ENCODE results near the gene VGLL2.
"Not testable (repeated sequence)": the region's sequence is repeated elsewhere in the genome, so short reads cannot be mapped to it uniquely, and the experiment has no call there.

VGLL2 gene, protein sequence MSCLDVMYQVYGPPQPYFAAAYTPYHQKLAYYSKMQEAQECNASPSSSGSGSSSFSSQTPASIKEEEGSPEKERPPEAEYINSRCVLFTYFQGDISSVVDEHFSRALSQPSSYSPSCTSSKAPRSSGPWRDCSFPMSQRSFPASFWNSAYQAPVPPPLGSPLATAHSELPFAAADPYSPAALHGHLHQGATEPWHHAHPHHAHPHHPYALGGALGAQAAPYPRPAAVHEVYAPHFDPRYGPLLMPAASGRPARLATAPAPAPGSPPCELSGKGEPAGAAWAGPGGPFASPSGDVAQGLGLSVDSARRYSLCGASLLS

DNA sequence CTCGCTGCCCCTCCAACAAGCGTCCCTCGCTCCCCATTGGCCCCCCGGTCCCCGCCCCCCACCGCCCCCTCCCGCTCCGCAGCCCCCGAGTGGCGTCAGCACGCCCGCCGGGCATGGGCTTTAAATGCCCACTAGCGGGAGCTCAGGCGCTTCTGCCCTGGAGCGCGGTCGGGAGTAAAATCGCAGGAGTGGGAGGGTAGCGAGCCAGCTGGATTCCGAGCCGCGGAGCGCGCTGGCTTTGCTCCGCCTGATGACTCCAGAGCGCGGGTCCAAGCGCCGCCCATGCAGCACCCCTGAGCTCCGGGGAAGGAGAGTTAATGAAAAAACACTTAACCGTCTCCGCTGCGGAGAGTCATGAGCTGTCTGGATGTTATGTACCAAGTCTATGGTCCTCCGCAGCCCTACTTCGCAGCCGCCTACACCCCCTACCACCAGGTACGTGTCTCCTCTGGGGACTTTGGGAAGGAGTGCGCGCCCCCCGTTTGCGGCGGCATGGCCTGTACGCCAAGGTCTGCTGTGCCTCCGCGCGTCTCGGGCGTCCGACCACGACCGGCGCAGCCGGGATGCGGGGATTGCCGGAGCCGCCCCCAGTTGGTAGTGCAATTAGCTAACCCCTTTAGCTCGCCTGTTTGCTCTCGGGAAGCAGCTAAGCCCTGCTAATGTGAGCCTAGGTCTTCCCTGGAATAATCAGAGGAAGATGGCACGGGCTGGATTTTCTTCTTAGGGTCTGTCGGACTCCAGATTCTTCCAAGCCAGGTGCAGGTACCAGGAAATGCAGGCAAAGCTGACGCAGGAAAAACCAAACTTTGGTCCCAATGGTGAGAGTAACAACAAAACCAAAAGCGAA, at the start of gene VGLL2:
Gene VGLL2, plus strand, starts transcription at position 149 of the 847 bp plus-strand sequence. Its CDS starts 206 bp downstream, at position 355.
- DNase-seq: no peak

DNA sequence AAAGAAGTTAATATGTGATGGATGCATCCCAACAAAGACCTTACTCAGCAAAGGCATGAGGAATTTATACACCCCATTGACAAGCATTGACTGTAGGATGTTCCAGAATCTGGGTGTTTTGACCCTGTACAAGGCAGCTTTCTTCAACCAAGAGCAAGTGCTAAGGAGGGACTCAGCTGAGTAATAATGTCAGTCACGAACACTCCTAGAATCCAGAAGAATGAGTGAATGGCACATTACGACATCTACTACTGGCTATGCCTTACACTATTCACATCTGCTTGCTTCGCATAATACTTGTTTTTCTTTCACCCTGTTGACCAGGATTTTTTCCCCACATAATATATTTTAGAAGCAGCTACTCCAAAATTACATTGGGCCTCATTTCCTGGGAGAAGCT, 42.5 kb upstream of the VGLL2 start:
- DNase-seq: no peak

DNA sequence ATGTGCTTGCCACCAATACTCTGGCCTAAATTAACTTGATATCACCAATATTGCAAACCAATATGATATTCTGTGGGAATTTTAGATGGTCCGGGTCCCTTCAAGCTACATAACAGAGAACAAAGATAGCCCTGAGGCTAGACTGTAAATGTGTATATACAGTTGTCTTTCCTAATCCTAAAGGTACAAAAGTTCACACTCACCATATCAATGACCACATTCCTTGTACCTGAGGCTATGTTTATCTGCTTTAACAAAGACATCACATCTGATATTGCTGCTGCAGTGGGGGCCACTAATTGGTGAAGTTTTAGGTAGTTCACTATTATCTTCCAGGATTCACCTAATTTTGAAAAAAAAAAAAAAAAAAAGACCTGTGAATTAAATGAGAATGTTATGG, 38.6 kb upstream of the VGLL2 start:
- no peak for DNase-seq

DNA sequence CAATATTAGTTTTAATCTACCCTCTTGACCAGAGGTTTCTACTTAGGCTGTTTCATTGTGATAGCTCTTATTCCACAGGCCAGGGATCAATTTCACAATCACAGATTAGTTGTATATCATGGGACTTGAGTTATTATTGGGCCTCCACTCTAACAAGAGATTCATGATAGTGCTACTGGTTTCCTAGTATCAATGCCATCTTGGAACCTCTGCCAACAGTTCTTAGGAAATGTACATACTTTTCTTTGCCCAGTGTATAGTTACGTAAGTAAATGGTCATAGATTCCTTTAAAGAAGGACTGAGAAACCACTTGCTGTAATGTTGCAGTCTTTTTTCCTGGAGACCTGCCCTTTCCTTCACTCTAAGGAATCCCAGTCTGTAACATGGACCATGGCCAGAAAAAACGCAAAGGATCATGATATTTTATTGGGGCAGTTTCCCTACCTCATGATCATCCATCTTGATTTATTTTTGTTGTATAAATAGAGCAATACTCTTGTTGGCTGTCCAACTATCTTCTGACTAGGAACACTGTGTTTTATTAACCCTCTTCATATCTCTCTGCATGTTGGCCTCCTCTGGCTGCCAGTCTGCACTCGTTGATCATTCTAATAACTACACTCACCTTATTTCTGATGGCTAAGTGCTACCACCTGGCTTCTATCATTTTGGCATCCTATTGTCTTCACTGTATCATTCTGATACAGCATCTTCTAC, 38.0 kb upstream of the VGLL2 start:
- no peak for DNase-seq

DNA sequence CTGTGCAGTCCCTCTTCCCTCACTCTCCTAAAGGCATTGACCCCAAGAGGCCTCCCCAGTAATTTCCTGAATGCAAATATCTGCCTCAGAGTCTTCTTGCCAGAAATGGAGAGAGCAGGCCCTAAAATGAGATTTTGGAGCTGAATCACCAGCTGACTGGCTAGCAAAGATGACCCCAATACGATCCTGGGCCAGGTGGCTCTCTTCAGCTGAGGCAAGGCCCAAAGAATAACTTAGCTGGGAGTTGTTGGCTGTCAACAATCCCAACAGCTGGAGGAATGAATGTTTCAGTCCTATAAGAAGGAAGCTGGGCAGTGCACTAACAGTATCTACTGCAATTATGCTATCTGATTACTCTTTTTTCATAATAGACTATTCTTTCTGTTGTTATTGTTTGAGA, 37.2 kb upstream of the VGLL2 start:
- no peak for DNase-seq

DNA sequence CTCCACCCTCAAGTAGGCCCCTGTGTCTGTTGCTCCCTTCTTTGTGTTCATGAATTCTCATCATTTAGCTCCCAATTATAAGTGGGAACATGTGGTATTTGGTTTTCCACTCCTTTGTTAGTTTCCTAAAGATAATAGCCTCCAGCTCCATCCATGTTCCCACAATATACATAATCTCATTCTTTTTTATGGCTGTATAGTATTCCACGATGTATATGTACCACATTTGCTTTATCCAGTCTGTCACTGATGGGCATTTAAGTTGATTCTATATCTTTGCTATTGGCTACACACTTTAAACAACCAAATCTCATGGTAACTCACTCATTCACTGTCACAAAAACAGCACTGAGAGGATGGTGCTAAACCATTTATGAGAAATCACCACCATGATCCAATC, 35.5 kb upstream of the VGLL2 start:
- no peak for DNase-seq

DNA sequence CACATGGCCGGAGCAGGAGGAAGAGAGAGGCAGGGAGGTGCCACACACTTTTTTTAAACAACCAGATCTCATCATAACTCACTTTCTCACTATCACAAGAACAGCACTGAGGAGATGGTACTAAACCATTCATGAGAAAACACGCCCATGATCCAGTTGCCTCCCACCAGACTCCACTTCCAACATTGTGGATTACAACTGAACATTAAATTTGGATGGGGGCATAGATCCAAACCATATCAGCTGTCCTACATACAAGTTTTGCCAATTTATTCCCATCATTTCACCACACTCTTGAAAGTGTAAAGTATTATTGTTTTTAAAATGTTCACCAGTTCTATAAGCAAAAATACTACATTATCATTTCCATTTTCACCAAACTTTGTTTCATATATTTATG, 33.9 kb upstream of the VGLL2 start:
- no peak for DNase-seq

DNA sequence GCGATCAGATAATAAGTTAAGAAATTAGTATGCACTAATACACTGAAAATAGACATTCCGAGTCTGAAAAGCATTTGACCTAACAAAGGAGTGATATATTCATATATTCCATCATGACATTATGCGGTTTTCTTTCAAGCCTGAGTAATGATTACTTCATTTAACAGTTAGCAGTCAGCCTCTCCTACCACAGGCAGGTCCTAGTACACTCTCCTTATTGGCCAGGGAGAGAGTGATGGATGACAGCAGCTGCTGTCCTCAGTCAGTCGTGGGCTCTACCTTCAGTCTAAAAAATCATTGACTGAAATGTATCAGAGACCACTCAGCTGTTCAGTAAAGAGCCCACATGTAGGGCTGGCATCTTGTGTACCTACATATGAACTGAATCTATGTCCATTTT, 33.2 kb upstream of the VGLL2 start:
- DNase-seq: no peak

DNA sequence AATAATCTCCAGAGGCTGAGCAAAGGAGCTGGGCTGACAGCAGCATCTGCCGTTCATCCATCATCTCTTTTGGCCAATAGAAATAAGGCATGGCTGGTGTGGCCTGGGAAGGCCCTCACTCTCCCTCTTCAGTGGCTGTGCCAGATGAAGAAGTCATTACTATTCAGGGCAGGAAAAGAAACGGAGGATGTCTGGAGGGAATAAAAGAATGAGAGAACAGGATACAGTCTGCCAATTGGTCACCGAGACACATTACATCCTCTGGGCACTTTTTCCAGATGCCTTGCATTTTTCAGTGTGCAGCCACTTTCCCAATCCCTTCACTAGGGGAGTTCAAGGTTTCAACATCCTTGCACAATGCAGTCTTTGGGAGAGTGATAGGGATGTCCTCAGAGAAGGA, 32.2 kb upstream of the VGLL2 start:
- DNase-seq: no peak

DNA sequence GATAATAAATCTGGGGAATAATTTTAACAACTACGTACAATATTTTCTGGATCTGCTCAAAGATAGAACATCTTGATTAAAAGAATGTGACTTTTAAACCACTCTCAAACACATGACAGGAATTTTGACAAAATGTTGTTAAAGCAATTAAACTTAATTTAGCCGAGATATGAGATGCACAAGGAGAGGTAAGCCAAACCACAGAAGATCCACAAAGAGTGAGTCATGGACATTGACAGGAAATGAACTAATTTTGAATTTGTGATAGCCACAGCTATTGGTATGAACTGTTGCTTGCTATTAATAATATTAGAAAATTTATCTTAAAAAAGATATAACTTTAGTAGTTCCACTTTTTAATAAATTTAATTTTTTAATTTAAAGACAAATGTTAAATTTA, 27.8 kb upstream of the VGLL2 start:
- DNase-seq: no peak

DNA sequence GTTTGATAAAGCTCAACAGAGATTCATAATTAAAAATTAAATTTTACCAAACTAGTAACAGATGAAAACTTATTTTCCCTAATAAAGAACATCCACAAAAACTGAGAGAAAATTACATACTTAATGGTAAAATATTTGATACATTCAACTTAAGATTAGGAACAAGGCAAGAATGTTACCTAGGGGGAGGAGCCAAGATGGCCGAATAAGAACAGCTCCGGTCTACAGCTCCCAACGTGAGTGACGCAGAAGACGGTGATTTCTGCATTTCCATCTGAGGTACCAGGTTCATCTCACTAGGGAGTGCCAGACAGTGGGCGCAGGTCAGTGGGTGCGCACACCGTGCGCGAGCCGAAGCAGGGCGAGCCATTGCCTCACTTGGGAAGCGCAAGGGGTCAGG, 20.8 kb upstream of the VGLL2 start:
- DNase-seq: not testable (repeated sequence)

DNA sequence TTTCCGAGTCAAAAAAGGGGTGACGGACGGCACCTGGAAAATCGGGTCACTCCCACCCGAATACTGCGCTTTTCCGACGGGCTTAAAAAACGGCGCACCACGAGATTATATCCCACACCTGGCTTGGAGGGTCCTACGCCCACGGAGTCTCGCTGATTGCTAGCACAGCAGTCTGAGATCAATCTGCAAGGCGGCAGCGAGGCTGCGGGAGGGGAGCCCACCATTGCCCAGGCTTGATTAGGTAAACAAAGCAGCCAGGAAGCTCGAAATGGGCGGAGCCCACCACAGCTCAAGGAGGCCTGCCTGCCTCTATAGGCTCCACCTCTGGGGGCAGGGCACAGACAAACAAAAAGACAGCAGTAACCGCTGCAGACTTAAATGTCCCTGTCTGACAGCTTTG, 20.4 kb upstream of the VGLL2 start:
- not testable (repeated sequence) for DNase-seq

DNA sequence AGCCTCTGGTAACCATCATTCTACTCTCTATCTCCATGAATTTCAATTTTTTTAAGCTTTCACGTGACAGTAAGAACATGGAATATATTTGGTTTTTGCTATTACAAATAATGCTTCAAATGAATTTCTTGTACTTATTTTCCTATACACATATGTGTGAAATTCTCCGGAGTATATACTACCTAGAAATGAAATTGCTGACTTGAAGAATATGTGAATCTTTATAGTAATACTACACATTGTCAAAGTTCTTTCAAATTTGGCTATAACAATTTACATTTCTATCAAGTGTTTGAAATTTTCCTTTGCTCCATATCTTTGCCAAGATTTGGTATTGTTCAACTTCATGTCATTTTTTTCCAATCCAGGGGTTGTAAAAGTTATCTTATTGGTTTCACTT, 11.6 kb upstream of the VGLL2 start:
- DNase-seq: no peak

DNA sequence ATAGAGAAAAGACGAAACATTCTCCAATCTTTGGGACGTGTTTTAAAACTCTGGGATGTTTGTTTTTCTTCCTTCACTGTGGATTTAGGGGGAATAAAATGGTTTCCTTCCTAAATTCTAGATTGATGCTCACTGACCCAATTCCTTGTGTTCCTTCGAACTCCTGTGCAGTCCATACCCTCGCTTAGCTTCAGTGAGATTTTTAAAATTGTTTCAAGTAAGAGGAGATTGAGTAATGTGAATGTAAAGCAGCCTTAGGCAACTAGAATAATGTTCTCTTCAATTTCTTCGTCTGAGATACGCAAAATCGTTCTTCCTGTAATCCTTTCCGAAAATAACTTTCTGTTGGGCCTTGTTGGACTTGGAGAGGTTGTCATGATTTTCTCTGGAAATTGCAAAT, 2.6 kb upstream of the VGLL2 start:
- no peak for DNase-seq

DNA sequence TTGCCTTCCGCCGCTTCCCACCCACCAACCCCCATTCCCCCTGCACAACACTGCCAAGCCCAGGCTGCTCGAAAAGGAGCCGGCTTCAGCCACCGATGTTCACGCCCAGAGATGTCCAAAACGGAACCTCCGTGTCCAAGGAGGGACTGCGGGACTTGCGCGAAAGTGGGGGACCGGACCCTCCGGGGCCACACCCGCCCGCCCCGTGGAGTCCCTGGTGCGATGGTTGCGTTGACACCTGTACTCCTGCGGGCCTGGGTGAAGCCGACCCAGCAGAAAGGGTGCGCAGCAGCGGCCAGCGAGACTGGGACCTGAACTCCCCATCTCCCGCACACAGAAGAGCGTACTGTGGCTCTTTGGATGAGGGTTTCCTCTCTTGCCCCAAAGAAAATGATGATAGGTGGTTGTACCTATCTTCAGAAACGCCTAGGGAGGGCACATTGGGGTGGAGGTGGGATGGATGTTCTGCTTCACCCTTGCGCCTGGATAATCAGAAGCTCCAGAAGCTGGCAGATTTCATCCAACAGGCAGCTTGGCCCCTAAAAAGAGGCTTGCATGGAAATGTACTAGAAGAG, 1.9 kb upstream of the VGLL2 start:
- no peak for DNase-seq

DNA sequence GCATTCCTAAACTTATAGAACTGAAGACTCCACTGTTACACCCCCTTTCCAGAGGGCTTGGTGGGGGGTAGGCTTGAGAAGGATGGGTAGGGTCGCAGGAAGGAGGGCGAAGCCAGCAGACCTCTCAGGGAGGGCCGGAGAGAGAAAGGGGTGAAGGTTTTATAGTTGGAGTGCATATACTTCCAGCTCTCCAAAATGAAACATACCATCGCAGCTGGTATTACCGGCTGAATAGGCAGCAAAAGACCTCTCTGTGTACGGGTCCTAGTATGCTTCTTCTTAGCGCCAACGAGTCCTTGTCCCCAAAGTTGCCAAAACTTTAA, 1.0 kb upstream of the VGLL2 start:
- no peak for DNase-seq

DNA sequence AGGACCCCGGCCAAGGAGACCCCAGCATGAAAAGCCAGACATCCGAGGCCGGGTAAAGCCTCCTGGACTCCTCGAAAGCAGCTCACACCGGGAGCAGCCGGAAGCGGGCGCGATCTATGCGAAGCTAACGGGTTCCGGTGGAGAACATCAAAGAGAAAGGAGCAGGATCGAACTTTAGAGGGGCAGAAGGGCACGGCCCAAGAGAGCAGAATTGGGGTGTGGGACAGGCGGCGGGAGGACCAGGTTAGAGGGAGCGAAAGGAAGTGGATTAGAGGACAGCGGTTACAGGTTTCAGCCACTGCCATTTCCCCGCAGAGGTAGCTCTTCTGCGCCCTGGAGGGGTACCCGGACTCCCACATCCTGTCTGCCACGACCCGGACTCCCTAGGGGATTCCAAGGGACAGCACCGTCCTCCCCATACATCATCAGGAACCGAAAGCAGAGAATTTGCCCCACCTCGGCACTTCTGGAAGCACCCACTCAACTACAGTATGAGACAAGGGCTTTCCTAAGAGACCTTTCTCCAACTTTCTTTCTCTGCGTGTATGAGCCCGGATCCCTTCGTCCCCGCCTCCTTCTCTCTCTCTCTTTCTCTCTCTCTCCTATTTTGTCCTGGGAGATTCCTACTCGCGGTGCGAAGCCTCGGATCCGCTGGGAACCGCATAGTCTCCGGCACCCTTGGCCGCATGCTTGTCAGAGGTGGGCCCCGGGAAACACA, 507 bp upstream of the VGLL2 start:
- no peak for DNase-seq

DNA sequence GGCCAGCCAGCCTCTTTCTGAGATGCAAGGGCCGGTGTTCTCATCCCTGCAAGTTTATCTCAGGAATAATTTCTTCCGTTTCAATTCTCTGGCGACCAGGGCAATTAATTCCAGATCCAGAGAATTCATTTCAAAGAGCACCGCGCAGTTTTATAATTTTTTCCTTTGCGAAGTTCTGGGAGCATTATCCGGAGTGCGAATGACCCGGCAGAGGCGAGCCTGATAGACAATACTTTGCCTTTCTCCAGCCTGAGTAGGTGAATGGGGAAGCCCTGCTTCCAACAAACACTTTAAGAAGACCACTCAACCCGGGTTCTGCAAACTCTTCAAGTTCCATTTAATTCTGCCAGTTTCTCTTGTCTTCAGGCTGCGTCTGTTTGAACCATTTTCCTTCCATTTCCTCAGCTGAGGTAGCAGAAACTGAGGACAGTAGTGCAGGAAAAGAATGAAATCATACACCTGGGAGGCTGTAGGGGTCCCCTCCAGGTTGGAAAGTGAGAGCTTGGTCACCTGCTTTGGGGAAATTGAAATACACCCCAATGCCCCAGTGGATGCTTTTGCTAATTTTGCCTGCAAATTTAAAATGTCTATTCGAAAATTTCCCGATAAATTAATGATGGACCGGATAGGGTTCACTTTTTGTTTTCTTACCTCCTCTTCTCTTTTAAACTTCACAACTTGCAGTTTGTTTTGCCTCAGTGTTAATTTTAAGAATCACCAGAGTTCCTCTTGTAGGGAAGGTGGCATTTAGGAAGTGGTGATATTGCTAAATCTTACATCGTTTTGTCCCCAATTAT, 1.1 kb downstream of the VGLL2 start:
- DNase-seq: no peak

DNA sequence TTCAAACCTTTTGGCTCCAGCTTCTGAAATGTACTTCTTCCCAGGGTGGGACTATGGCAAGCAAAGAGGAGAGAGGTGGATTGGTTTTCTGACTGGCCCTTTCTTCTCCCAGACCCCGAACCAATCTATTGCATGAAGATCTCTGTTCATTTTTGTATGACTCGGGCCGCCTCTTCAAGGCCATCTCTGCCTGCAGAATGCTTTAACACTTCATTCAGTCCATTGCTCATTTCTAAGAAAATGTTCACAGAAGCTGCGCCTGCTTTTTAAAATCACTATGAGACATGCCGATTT, 1.6 kb downstream of the VGLL2 start:
- no peak for DNase-seq

DNA sequence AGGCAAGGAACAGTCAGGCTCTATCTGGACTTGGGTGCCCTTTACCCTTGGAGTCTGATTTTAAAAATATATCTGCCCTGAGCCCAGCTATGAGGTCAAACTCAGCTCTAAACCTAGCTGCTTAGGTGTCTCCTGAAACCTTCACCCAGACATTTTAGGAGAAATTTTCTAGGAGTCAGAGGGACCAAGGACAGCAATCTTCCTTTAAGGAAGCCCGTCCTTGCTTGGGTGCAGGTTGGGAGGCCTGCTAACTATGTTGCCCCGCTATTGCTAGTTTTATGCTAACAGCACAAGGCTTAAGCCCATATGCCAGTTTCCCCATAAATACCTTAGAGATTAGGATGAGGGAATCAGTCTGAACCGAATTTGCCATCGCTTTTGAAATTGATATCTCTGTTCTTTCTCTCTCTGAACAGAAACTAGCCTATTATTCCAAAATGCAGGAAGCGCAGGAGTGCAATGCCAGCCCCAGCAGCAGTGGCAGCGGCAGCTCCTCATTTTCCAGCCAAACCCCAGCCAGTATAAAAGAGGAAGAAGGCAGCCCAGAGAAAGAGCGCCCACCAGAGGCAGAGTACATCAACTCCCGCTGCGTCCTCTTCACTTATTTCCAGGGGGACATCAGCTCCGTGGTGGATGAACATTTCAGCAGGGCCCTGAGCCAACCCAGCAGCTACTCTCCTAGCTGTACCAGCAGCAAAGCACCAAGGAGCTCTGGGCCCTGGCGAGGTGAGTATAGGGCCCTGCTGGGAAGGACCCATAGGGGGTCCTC, 2.6 kb downstream of the VGLL2 start:
- no peak for DNase-seq

DNA sequence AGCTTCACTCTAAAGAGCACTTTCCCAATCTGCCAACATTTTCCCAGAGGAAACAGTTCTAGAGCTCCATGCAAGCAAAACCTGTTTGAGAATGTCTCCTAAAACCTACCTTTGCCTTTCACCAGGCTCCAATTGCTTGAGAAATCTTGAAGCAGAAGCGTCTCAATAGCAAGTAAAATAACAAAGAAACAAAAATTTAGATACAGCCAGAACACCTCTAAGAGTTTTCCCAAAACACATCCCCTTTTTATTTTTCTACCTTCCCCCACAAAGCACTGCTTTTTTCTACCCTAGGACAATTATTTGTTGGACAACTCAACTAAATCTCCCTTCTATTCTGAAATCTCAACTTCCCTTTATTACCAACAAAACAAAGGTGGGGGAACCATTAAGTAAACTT, 3.6 kb downstream of the VGLL2 start:
- no peak for DNase-seq

DNA sequence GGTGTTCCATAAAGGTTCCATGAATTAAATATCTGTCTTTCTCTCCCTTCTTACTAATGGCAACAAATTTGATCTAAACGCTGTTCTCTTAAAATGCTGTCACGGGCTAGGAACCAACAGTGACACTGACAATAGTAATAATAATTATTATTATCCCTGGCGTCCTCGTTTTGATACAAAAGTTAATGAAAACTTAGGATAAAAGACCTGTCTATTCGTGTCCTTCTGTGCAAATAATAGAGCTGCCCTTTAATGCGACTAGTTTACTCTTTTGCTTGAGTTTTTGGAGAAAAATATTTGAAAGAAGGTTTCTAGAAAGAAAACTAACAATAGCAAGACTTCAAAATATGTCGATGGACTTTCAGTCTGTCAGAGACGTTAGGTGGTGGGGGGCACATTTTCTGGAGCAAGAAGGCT, 4.3 kb downstream of the VGLL2 start:
- DNase-seq: no peak

Data from CD4-positive, alpha-beta T cell treated with Interleukin-12 subunit alpha and Interleukin-12 subunit beta, for 1 hour (primary cell).